Measurements from ENCODE around the gene INPP5E. TPM values are rescaled to one million over a fixed set of nuclear protein-coding genes. Genes with fewer than 3 reads are reported as not detected.

The INPP5E gene
- total RNA-seq, 2 experiments from 2014 or later: 17.2 to 19.4 TPM

DNA sequence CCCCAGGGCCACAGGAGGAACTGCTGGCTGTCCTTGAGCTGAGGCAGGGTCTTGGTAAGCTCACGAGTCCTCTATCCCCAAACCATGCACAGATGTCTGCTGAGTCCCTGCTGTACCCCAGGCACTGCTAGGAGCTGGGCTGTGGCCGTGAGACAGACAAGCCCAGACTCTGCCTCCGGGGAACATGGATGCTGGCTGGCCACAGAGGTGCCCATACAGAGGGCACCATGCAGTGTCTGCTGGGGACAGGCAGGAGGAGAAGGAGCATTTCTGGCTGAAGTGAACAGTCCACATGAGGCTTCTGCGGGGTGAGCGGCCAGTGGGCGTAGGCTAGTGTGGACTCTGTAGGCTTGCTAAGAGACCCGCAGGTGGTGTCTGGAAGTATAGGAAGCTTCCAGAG is 48.0 kb upstream of the INPP5E start:
- H3K4me1 ChIP-seq (ENCODE audit: insufficient read depth, low read length): peaks cover 23% of the 10 kb centered on the region

DNA sequence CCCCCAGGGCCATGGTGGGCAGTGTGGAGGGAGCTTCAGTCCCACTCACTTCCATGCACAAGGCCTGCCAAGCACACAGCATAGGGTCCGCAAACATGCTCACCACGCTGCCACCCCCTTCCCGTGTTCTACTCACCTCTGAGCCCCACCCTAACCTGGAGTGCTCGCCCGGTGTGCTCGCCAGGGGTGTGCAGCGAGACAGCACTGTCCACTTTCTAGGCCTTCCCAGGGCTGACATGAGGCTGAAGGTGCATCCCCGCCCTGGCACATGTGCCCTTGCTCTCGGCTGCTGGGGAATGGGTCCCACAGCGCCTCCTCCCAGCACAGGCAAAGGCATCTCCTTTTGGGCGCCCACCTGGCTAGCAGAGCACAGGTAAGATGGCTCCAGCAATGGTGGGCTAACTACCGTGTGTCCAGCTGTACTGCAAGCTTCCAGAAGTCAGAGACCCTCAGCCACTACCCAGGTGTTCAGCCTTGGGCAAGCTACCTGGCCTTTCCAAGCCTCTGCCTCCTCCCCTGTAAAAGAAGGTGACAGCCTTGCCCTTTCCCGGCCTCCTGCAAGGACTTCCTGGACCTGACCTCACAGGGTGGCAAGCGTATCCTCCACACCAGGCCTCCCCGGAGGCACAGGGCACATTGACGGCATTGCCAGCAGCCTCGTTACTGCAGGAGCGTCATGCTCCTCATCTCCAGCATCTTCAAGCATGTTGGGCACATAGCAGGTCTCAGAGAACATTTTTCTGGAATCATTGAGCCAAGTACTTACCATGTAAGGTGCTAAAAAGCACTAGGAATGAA is 47.4 kb upstream of the INPP5E start:
- ChIA-PET POLR2A (interaction anchor here (1.5 kb wide), 1 partner anchor 145 kb away, joined by 6 read pairs; no protein-coding TSS in a partner anchor), CTCF (interaction anchor here (1.4 to 2.4 kb wide), 4 partner anchors 141 to 158 kb away, joined by 4 to 8 read pairs (median 8); no protein-coding TSS in a partner anchor)
- Mint-ChIP-seq H3K36me3 (ENCODE audit: low read depth) (peaks cover 14% of the 10 kb centered on the region), H3K4me1 (ENCODE audit: low read depth) (peaks cover 21% of the 10 kb centered on the region), H3K27ac (no peak overlapping the region), H3K9me3 (no peaks in the 10 kb centered on the region), H3K27me3 (no peaks in the 10 kb centered on the region), H3K4me3 (no peak overlapping the region)
- DNase-seq (no peak), ATAC-seq (ENCODE audit: poor library complexity) (no peak)
- Histone ChIP-seq H3K27ac (ENCODE audit: low read depth in 1 of 2, low read length in 2 of 2) (no peak overlapping the region), H3K9me3 (ENCODE audit: control insufficient read depth in 1 of 2, insufficient read depth in 1 of 2, low read length in 2 of 2) (no peaks in the 10 kb centered on the region), H3K4me3 (ENCODE audit: low read length) (no peak overlapping the region), H3K36me3 (ENCODE audit: insufficient read depth, low read length) (no peaks in the 10 kb centered on the region), H3K27me3 (ENCODE audit: control insufficient read depth in 1 of 2, insufficient read depth in 2 of 2, low read length in 2 of 2) (no peaks in the 10 kb centered on the region), H3K4me1 (ENCODE audit: insufficient read depth, low read length) (peaks cover 25% of the 10 kb centered on the region)
- TF ChIP-seq, protein P1, sequence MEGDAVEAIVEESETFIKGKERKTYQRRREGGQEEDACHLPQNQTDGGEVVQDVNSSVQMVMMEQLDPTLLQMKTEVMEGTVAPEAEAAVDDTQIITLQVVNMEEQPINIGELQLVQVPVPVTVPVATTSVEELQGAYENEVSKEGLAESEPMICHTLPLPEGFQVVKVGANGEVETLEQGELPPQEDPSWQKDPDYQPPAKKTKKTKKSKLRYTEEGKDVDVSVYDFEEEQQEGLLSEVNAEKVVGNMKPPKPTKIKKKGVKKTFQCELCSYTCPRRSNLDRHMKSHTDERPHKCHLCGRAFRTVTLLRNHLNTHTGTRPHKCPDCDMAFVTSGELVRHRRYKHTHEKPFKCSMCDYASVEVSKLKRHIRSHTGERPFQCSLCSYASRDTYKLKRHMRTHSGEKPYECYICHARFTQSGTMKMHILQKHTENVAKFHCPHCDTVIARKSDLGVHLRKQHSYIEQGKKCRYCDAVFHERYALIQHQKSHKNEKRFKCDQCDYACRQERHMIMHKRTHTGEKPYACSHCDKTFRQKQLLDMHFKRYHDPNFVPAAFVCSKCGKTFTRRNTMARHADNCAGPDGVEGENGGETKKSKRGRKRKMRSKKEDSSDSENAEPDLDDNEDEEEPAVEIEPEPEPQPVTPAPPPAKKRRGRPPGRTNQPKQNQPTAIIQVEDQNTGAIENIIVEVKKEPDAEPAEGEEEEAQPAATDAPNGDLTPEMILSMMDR (IDR thresholded peaks at IDR 0.05): no peak
- intact Hi-C loops (cut with DNase I, micrococcal nuclease): loop anchor here in 1 of 2 experiments (5.0 to 10.0 kb wide), 2 partner anchors 50 to 298 kb away; no protein-coding TSS in a partner anchor

More for the DNA sequence above, 48.0 kb upstream of the INPP5E start:
- Mint-ChIP-seq H3K27me3 (no peaks in the 10 kb centered on the region), H3K4me1 (ENCODE audit: low read depth) (peaks cover 14% of the 10 kb centered on the region), H3K27ac (no peak overlapping the region), H3K4me3 (no peak overlapping the region), H3K9me3 (no peaks in the 10 kb centered on the region), H3K36me3 (ENCODE audit: low read depth) (peaks cover 7% of the 10 kb centered on the region)
- CTCF ChIA-PET: interaction anchor here (1.5 to 2.4 kb wide), 2 partner anchors 144 to 157 kb away, joined by 8 read pairs; no protein-coding TSS in a partner anchor
- no peak overlapping the region for H3K4me3 ChIP-seq (ENCODE audit: low read length)
- ATAC-seq (ENCODE audit: poor library complexity): no peak
- H3K27me3 ChIP-seq (ENCODE audit: control insufficient read depth in 1 of 2, insufficient read depth in 2 of 2, low read length in 2 of 2): no peaks in the 10 kb centered on the region
- H3K9me3 ChIP-seq (ENCODE audit: control insufficient read depth in 1 of 2, insufficient read depth in 1 of 2, low read length in 2 of 2): peaks cover 0 to 5% of the 10 kb centered on the region in 2 experiments
- intact Hi-C loops (cut with DNase I, micrococcal nuclease): loop anchor here (1.0 to 10.0 kb wide), 4 partner anchors 50 to 297 kb away; partner anchors contain the start of gene NOTCH1 (in 1 of the 2)
- H3K27ac ChIP-seq (ENCODE audit: low read depth in 1 of 2, low read length in 2 of 2): no peak overlapping the region
- TF ChIP-seq, protein P1 (IDR thresholded peaks at IDR 0.05): no peak
- POLR2A ChIA-PET: interaction anchor here (1.3 to 1.6 kb wide), 3 partner anchors 51 to 144 kb away, joined by 3 to 6 read pairs (median 6); no protein-coding TSS in a partner anchor
- DNase-seq: no peak
- no peaks in the 10 kb centered on the region for H3K36me3 ChIP-seq (ENCODE audit: insufficient read depth, low read length)

DNA sequence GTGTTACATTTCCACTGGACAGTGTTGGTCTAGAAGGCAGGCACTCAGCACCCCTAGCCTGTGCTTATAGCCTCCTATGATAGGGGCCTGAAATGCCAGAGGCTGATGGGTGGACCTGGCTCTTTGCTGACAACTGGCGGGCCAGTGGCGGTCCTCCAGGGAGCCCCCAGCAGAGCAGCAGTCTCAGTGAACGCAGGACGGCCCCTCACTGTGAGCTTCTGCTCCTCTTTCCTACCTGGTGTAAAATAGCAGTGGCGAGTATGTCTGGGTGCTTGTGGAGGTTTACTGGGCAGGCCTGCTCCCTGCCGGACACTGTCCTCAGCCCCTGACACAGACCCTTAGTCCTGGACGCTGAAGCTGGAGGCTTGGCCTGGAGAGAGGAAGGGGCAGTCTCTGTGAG is 46.5 kb upstream of the INPP5E start:
- Mint-ChIP-seq H3K4me3 (no peak overlapping the region), H3K9me3 (no peaks in the 10 kb centered on the region), H3K36me3 (ENCODE audit: low read depth) (peaks cover 21% of the 10 kb centered on the region), H3K27me3 (no peaks in the 10 kb centered on the region), H3K27ac (no peak overlapping the region), H3K4me1 (ENCODE audit: low read depth) (peaks cover 28% of the 10 kb centered on the region)
- Histone ChIP-seq H3K4me1 (ENCODE audit: insufficient read depth, low read length) (peaks cover 34% of the 10 kb centered on the region), H3K9me3 (ENCODE audit: control insufficient read depth in 1 of 2, insufficient read depth in 1 of 2, low read length in 2 of 2) (no peaks in the 10 kb centered on the region), H3K36me3 (ENCODE audit: insufficient read depth, low read length) (no peaks in the 10 kb centered on the region), H3K27me3 (ENCODE audit: control insufficient read depth in 1 of 2, insufficient read depth in 2 of 2, low read length in 2 of 2) (no peaks in the 10 kb centered on the region), H3K27ac (ENCODE audit: low read depth in 1 of 2, low read length in 2 of 2) (no peak overlapping the region), H3K4me3 (ENCODE audit: low read length) (no peak overlapping the region)
- TF ChIP-seq, protein P1 (IDR thresholded peaks at IDR 0.05): no peak
- DNase-seq (no peak), ATAC-seq (ENCODE audit: poor library complexity) (no peak)
- intact Hi-C loops (cut with DNase I, micrococcal nuclease): loop anchor here in 1 of 2 experiments (5.0 to 10.0 kb wide), 2 partner anchors 51 to 299 kb away; no protein-coding TSS in a partner anchor
- CTCF ChIA-PET: interaction anchor here (1.0 to 2.8 kb wide), 4 partner anchors 53 to 145 kb away, joined by 4 to 10 read pairs (median 6); no protein-coding TSS in a partner anchor
- POLR2A ChIA-PET: interaction anchor here (1.5 kb wide), 1 partner anchor 145 kb away, joined by 6 read pairs; no protein-coding TSS in a partner anchor
